ENCODE results near the gene RTCB.
"Not testable (repeated sequence)": the region's sequence is repeated elsewhere in the genome, so short reads cannot be mapped to it uniquely, and the experiment has no call there.

The RTCB gene

GRCh38 chr22:32389685-32390084, 22.4 kb downstream of the RTCB start:
- DNase-seq (ENCODE audit: low read depth, low spot score), result no peak

- DNase-seq (ENCODE audit: low read depth, low spot score), result no peak
These were observed 26.4 kb downstream of the RTCB start for GRCh38 chr22:32385681-32386080.

GRCh38 chr22:32380991-32381390, 31.1 kb downstream of the RTCB start:
- no peak for DNase-seq (ENCODE audit: low read depth, low spot score)

GRCh38 chr22:32378707-32379272, 33.3 kb downstream of the RTCB start:
- DNase-seq (ENCODE audit: low read depth, low spot score), result peak; percentile 52

GRCh38 chr22:32376681-32377080, 35.4 kb downstream of the RTCB start:
- no peak for DNase-seq (ENCODE audit: low read depth, low spot score)

- DNase-seq (ENCODE audit: low read depth, low spot score), result no peak
These were observed 36.2 kb downstream of the RTCB start for GRCh38 chr22:32375678-32376450.

- DNase-seq (ENCODE audit: low read depth, low spot score), result no peak
These were observed 47.8 kb downstream of the RTCB start for GRCh38 chr22:32364210-32364609.

GRCh38 chr22:32361257-32361656, 50.8 kb downstream of the RTCB start:
- DNase-seq (ENCODE audit: low read depth, low spot score), result no peak

GRCh38 chr22:32360096-32360495, 52.0 kb downstream of the RTCB start:
- not testable (repeated sequence) for DNase-seq (ENCODE audit: low read depth, low spot score)

- not testable (repeated sequence) for DNase-seq (ENCODE audit: low read depth, low spot score)
These were observed 54.5 kb downstream of the RTCB start, which contains the start of gene RFPL3 for GRCh38 chr22:32357567-32357966. Gene RFPL3, plus strand, starts transcription at chr22:32357867. Its CDS starts 205 bp downstream, at chr22:32358072.

GRCh38 chr22:32355760-32356159, 56.3 kb downstream of the RTCB start:
- DNase-seq (ENCODE audit: low read depth, low spot score), result no peak

- no peak for DNase-seq (ENCODE audit: low read depth, low spot score)
These were observed 57.4 kb downstream of the RTCB start for GRCh38 chr22:32354360-32355351.

- DNase-seq (ENCODE audit: low read depth, low spot score), result no peak
These were observed 58.2 kb downstream of the RTCB start for GRCh38 chr22:32353840-32354239.

GRCh38 chr22:32353292-32353691, 58.8 kb downstream of the RTCB start:
- DNase-seq (ENCODE audit: low read depth, low spot score), result no peak

- DNase-seq (ENCODE audit: low read depth, low spot score), result no peak
These were observed 59.4 kb downstream of the RTCB start for GRCh38 chr22:32352681-32353080.

GRCh38 chr22:32351875-32352274, 60.2 kb downstream of the RTCB start:
- DNase-seq (ENCODE audit: low read depth, low spot score), result not testable (repeated sequence)

- no peak for DNase-seq (ENCODE audit: low read depth, low spot score)
These were observed 63.9 kb downstream of the RTCB start for GRCh38 chr22:32348031-32348611.

GRCh38 chr22:32343941-32344340, 68.1 kb downstream of the RTCB start:
- DNase-seq (ENCODE audit: low read depth, low spot score), result no peak

- no peak for DNase-seq (ENCODE audit: low read depth, low spot score)
These were observed 69.1 kb downstream of the RTCB start for GRCh38 chr22:32342977-32343376.

- DNase-seq (ENCODE audit: low read depth, low spot score), result no peak
These were observed 70.8 kb downstream of the RTCB start for GRCh38 chr22:32341122-32341740.

GRCh38 chr22:32340411-32340810, 71.6 kb downstream of the RTCB start:
- no peak for DNase-seq (ENCODE audit: low read depth, low spot score)
